HepG2 (cell line): ENCODE data around the gene EIF6. TPM values are rescaled to one million over a fixed set of nuclear protein-coding genes. Genes with fewer than 3 reads are reported as not detected.
A peak's percentile ranks its signal among the peaks of the same experiment; 100 is the strongest.

Experiments used
- CREM ChIP-seq, 2 experiments: sonication (generic) in 1 of 2; formaldehyde crosslinking in 1 of 2; IDR thresholded peaks; 2 replicates each; pipeline versions ENCODE4 v1.4.0 to v1.6.1; 2016 to 2020; ENCODE audit warnings: antibody characterized with exemption in 1 of 2, mild to moderate bottlenecking in 1 of 2, missing genetic modification reagents in 1 of 2
- FOXA1 ChIP-seq, 2 experiments: fragments of 450-650 bp in 1 of 2; sonication (generic) in 1 of 2; formaldehyde crosslinking in 1 of 2; IDR thresholded peaks; 2 replicates each; pipeline versions ENCODE4 v1.4.0 to v1.6.1; 2016 to 2020; ENCODE audit warnings: missing genetic modification reagents in 1 of 2
- GZF1 ChIP-seq: sonication (generic); formaldehyde crosslinking; IDR thresholded peaks from 2 replicates; pipeline ENCODE4 v1.5.1; 2020; ENCODE audit warnings: mild to moderate bottlenecking, missing genetic modification reagents
- KLF6 ChIP-seq: IDR thresholded peaks from 2 replicates; pipeline ENCODE4 v1.8.0; 2016; ENCODE audit warnings: missing biosample characterization, missing genetic modification reagents
- MLXIP ChIP-seq: sonication (generic); formaldehyde crosslinking; IDR thresholded peaks from 2 replicates; pipeline ENCODE4 v1.9.0; 2021; ENCODE audit warnings: missing genetic modification reagents, borderline replicate concordance
- NONO ChIP-seq, 2 experiments: fragments of 450-650 bp in 1 of 2; sonication (generic) in 1 of 2; formaldehyde crosslinking in 1 of 2; IDR thresholded peaks in 1 of 2; conservative IDR thresholded peaks in 1 of 2; 2 replicates each; pipeline versions ENCODE4 v1.6.1 to v1.8.0; 2017 to 2022; ENCODE audit warnings: mild to moderate bottlenecking in 1 of 2, missing genetic modification reagents in 1 of 2, moderate library complexity in 1 of 2
- NR1H2 ChIP-seq: sonication (generic); formaldehyde crosslinking; IDR thresholded peaks from 2 replicates; pipeline ENCODE4 v1.8.1; 2022; ENCODE audit warnings: low read depth, missing genetic modification reagents, borderline replicate concordance
- PHB2 ChIP-seq: fragments of 450-650 bp; IDR thresholded peaks from 2 replicates; pipeline ENCODE4 v1.6.1; 2018; ENCODE audit not compliant: partially characterized antibody
- PRMT3 ChIP-seq: sonication (generic); formaldehyde crosslinking; IDR thresholded peaks from 2 replicates; pipeline ENCODE4 v1.8.1; 2022; ENCODE audit warnings: low read depth, mild to moderate bottlenecking, moderate library complexity, missing genetic modification reagents, borderline replicate concordance
- RFX3 ChIP-seq: IDR thresholded peaks from 2 replicates; pipeline ENCODE4 v1.6.1; 2016; ENCODE audit warnings: missing biosample characterization, missing genetic modification reagents
- ZBTB14 ChIP-seq: sonication (generic); formaldehyde crosslinking; IDR thresholded peaks from 2 replicates; pipeline ENCODE4 v1.4.0; 2020; ENCODE audit warnings: missing genetic modification reagents
- ZFYVE20 ChIP-seq: sonication (generic); formaldehyde crosslinking; IDR thresholded peaks from 2 replicates; pipeline ENCODE4 v1.8.0; 2023; ENCODE audit warnings: low read depth, mild to moderate bottlenecking, moderate library complexity, missing genetic modification reagents, borderline replicate concordance
- ZMYM2 ChIP-seq: sonication (generic); formaldehyde crosslinking; IDR thresholded peaks from 2 replicates; pipeline ENCODE4 v1.8.0; 2022; ENCODE audit warnings: mild to moderate bottlenecking, missing genetic modification reagents
- ZNF276 ChIP-seq: sonication (generic); formaldehyde crosslinking; IDR thresholded peaks from 2 replicates; pipeline ENCODE4 v1.4.0; 2020; ENCODE audit warnings: mild to moderate bottlenecking, low read depth, missing genetic modification reagents
- ZNF605 ChIP-seq: sonication (generic); formaldehyde crosslinking; IDR thresholded peaks from 2 replicates; pipeline ENCODE4 v1.8.0; 2022; ENCODE audit warnings: mild to moderate bottlenecking, missing genetic modification reagents
- ZNF737 ChIP-seq: sonication (generic); formaldehyde crosslinking; IDR thresholded peaks from 2 replicates; pipeline ENCODE4 v1.5.0; 2020; ENCODE audit warnings: missing genetic modification reagents, mild to moderate bottlenecking, borderline replicate concordance
- polyA plus RNA-seq, 8 experiments: library from polyadenylated mRNA; depleted of rRNA in 3 of 8; stranded (reverse) in 7 of 8; unstranded in 1 of 8; fragments of >200 nt; fragmentation: Illumina TruSeq in 4 of 8; extraction: Trizol in 4 of 8; gene quantifications; 2 replicates each; pipeline versions ENCODE4 v1.2.1 to v1.2.3, GENCODE V29; 2011 to 2016; ENCODE audit warnings: low read depth in 4 of 8, missing spikeins in 1 of 8, mixed read lengths in 1 of 8; ENCODE audit not compliant: insufficient read depth in 1 of 8
- total RNA-seq, 5 experiments: library from RNA; depleted of rRNA; stranded (reverse); fragments of >200 nt; fragmentation: Illumina TruSeq; extraction: Trizol; gene quantifications; 2 replicates each; pipeline ENCODE4 v1.2.3, GENCODE V29; 2016; ENCODE audit warnings: low read depth in 1 of 5
- TF ChIP-seq, protein P1 (sequence below): sonication (generic); formaldehyde crosslinking; IDR thresholded peaks from 2 replicates; pipeline ENCODE4 v1.8.0; 2022; ENCODE audit warnings: mild to moderate bottlenecking, missing genetic modification reagents, moderate library complexity
- TF ChIP-seq, protein P2 (sequence below): sonication (generic); formaldehyde crosslinking; conservative IDR thresholded peaks from 2 replicates; pipeline ENCODE4 v1.5.0; 2020; ENCODE audit warnings: missing genetic modification reagents

Gene EIF6
- total and polyA plus RNA-seq, 2 of the 13 experiments (the other 11 are each of a cell fraction or from before 2014, with no cell fraction given): 462 to 466 TPM

DNA sequence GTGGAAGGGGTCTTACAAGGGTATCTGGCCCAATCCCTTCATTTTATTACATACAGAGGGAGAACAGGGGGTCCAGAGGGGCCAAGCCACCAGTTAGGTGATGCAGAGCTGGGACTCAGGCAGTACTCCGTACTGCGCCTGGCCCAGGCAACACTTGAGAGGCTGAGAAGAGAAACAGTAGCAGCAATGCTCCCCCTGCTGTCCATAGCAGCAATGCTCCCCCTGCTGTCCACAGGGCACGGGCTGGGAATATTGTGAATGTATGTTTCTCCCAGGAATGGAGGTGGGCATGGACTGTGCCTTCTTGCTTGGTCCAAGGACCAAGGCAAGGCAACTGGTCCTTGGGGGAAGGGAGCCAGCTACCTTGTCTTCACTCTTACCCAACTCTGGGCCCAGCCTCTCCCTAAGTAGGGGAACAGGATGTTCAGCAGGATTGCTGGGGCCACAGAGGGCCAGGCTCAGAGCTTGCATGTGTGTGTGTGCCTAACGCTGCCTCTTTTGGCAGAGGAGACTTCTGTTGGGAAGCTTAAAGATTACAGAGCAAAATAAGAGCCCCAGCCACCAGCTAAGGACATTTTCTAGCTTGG is 22.5 kb upstream of the EIF6 start (continued):
- TF ChIP-seq PRMT3 (CRISPR knock-in tag): no peak
- no peak for TF ChIP-seq ZFYVE20
- TF ChIP-seq FOXA1 (IDR thresholded peaks at IDR 0.05): no peak
- no peak for TF ChIP-seq FOXA1 (CRISPR knock-in tag; IDR thresholded peaks at IDR 0.05)
- TF ChIP-seq ZMYM2 (CRISPR knock-in tag): no peak
- no peak for TF ChIP-seq GZF1 (CRISPR knock-in tag)
- TF ChIP-seq MLXIP: no peak
- TF ChIP-seq KLF6 (CRISPR knock-in tag): no peak
- TF ChIP-seq NR1H2: no peak
- no peak for TF ChIP-seq RFX3 (CRISPR knock-in tag)
- TF ChIP-seq ZNF737 (CRISPR knock-in tag): no peak
- TF ChIP-seq ZBTB14 (CRISPR knock-in tag): no peak
- TF ChIP-seq PHB2: no peak
- TF ChIP-seq ZNF605 (CRISPR knock-in tag): 0 out of 2 replicates have a peak, but pooled peaks have one; percentile 67
- TF ChIP-seq CREM (IDR thresholded peaks at IDR 0.05): no peak
- no peak for TF ChIP-seq CREM (CRISPR knock-in tag; IDR thresholded peaks at IDR 0.05)
- TF ChIP-seq NONO (IDR thresholded peaks at IDR 0.05): no peak
- no peak for TF ChIP-seq NONO (CRISPR knock-in tag; conservative IDR thresholded peaks at IDR 0.05)
- no peak for TF ChIP-seq ZNF276
- TF ChIP-seq, protein P1, sequence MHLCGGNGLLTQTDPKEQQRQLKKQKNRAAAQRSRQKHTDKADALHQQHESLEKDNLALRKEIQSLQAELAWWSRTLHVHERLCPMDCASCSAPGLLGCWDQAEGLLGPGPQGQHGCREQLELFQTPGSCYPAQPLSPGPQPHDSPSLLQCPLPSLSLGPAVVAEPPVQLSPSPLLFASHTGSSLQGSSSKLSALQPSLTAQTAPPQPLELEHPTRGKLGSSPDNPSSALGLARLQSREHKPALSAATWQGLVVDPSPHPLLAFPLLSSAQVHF: no peak
- TF ChIP-seq, protein P2, sequence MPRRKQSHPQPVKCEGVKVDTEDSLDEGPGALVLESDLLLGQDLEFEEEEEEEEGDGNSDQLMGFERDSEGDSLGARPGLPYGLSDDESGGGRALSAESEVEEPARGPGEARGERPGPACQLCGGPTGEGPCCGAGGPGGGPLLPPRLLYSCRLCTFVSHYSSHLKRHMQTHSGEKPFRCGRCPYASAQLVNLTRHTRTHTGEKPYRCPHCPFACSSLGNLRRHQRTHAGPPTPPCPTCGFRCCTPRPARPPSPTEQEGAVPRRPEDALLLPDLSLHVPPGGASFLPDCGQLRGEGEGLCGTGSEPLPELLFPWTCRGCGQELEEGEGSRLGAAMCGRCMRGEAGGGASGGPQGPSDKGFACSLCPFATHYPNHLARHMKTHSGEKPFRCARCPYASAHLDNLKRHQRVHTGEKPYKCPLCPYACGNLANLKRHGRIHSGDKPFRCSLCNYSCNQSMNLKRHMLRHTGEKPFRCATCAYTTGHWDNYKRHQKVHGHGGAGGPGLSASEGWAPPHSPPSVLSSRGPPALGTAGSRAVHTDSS (CRISPR knock-in tag): no peak
